ENCODE results near the gene NHLRC2. TPM values are rescaled to one million over a fixed set of nuclear protein-coding genes. Genes with fewer than 3 reads are reported as not detected.

Gene NHLRC2
- total RNA-seq, 1 donor from 2014 or later, result 47.6 TPM

DNA sequence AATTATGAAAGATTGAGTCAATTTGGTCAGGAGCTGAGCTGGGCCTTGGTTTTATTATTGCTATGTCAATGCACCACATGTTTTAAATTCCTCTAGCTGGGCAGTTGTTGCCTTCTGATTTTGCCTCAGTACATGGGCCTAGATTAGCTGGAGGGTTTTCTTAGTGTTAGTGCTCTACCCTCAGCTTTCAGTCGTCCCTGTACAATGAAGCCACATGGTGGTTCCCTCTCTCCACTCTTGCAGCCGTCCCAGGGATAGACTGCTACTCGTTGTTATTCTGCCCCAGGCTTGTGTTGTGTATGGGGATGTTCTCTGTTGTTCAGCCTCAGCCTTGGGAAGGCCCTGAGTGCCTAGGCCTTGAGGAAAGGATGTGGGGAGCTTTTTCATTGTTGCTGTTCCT, 37.0 kb downstream of the NHLRC2 start:
- H3K4me3 ChIP-seq, result no peak overlapping the region
- peak overlapping the region; percentile 39 for H3K27ac Mint-ChIP-seq
- no peak for DNase-seq (ENCODE audit: low spot score)

GRCh38 chr10:113893570-113893969, 39.1 kb downstream of the NHLRC2 start:
- no peak overlapping the region for H3K27ac Mint-ChIP-seq
- no peaks in the 10 kb centered on the region for H3K9me3 ChIP-seq (ENCODE audit: low read depth)
- no peaks in the 10 kb centered on the region for H3K4me1 ChIP-seq
- no peak overlapping the region for H3K4me3 Mint-ChIP-seq
- H3K27ac ChIP-seq, result no peak overlapping the region
- H2AFZ ChIP-seq (replicated peaks), result no peak overlapping the region
- H3F3A ChIP-seq (ENCODE audit: low read depth), result no peaks in the 10 kb centered on the region
- H3K27me3 ChIP-seq, result no peaks in the 10 kb centered on the region
- H3K4me2 ChIP-seq, result no peak overlapping the region
- TF ChIP-seq, protein P1, sequence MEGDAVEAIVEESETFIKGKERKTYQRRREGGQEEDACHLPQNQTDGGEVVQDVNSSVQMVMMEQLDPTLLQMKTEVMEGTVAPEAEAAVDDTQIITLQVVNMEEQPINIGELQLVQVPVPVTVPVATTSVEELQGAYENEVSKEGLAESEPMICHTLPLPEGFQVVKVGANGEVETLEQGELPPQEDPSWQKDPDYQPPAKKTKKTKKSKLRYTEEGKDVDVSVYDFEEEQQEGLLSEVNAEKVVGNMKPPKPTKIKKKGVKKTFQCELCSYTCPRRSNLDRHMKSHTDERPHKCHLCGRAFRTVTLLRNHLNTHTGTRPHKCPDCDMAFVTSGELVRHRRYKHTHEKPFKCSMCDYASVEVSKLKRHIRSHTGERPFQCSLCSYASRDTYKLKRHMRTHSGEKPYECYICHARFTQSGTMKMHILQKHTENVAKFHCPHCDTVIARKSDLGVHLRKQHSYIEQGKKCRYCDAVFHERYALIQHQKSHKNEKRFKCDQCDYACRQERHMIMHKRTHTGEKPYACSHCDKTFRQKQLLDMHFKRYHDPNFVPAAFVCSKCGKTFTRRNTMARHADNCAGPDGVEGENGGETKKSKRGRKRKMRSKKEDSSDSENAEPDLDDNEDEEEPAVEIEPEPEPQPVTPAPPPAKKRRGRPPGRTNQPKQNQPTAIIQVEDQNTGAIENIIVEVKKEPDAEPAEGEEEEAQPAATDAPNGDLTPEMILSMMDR (IDR thresholded peaks at IDR 0.05), result no peak
- TF ChIP-seq EZH2 (IDR thresholded peaks at IDR 0.05), result no peak
- peaks cover 11% of the 10 kb centered on the region for H3K36me3 ChIP-seq
- H3K4me3 ChIP-seq, result no peak overlapping the region
- no peaks in the 10 kb centered on the region for H3K4me1 Mint-ChIP-seq
- peaks cover 33% of the 10 kb centered on the region for H3K36me3 Mint-ChIP-seq
- no peaks in the 10 kb centered on the region for H3K27me3 Mint-ChIP-seq (ENCODE audit: insufficient read depth, low read depth)
- peaks cover 5% of the 10 kb centered on the region for H4K20me1 ChIP-seq (ENCODE audit: low read depth)
- no peaks in the 10 kb centered on the region for H3K9me3 Mint-ChIP-seq
- H3K9ac ChIP-seq, result no peak overlapping the region
- DNase-seq (ENCODE audit: low spot score), result no peak
- H3K79me2 ChIP-seq (ENCODE audit: low read depth), result no peaks in the 10 kb centered on the region

More for the DNA sequence above, 37.0 kb downstream of the NHLRC2 start:
- Histone ChIP-seq H3K27me3 (no peaks in the 10 kb centered on the region), H3F3A (ENCODE audit: low read depth) (no peaks in the 10 kb centered on the region), H3K36me3 (peaks cover 11% of the 10 kb centered on the region), H3K4me2 (no peak overlapping the region), H3K79me2 (ENCODE audit: low read depth) (no peaks in the 10 kb centered on the region), H3K9me3 (ENCODE audit: low read depth) (no peaks in the 10 kb centered on the region), H3K9ac (no peak overlapping the region), H4K20me1 (ENCODE audit: low read depth) (peaks cover 5% of the 10 kb centered on the region), H3K27ac (no peak overlapping the region), H2AFZ (replicated peaks) (no peak overlapping the region), H3K4me1 (no peaks in the 10 kb centered on the region)
- Mint-ChIP-seq H3K36me3 (peaks cover 48% of the 10 kb centered on the region), H3K4me1 (no peaks in the 10 kb centered on the region), H3K27me3 (ENCODE audit: insufficient read depth, low read depth) (no peaks in the 10 kb centered on the region), H3K4me3 (no peak overlapping the region), H3K9me3 (no peaks in the 10 kb centered on the region)
- TF ChIP-seq, protein P1 (IDR thresholded peaks at IDR 0.05), result no peak
- TF ChIP-seq EZH2 (IDR thresholded peaks at IDR 0.05) (no peak), EZH2phosphoT487 (IDR thresholded peaks at IDR 0.05) (no peak)

DNA sequence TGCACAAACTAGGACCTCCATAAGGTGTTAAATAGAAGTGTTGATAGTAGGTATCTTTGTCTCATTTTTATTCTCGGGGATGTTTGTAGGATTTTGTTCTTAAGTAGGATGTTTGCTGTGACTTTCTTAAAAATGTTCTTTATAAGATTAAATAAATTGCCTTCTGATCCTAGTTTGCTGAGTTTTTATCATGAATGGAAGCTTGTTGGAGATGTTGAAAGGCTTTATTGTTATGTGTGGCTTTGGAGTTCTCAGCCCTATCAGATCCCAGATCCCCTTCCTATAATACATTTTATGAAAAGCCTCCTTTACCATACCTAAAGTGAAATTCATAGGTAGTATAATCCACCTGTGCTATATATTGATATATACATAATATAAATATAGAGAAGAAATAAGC, 40.1 kb downstream of the NHLRC2 start:
- H3K79me2 ChIP-seq (ENCODE audit: low read depth), result no peaks in the 10 kb centered on the region
- H3K9me3 ChIP-seq (ENCODE audit: low read depth), result no peaks in the 10 kb centered on the region
- peaks cover 5% of the 10 kb centered on the region for H4K20me1 ChIP-seq (ENCODE audit: low read depth)
- peaks cover 32% of the 10 kb centered on the region for H3K36me3 Mint-ChIP-seq
- H3K4me1 ChIP-seq, result no peaks in the 10 kb centered on the region
- no peaks in the 10 kb centered on the region for H3K4me1 Mint-ChIP-seq
- H3K27me3 Mint-ChIP-seq (ENCODE audit: insufficient read depth, low read depth), result no peaks in the 10 kb centered on the region
- H3K36me3 ChIP-seq, result peaks cover 10% of the 10 kb centered on the region
- no peak overlapping the region for H3K9ac ChIP-seq
- H3F3A ChIP-seq (ENCODE audit: low read depth), result no peaks in the 10 kb centered on the region
- no peak overlapping the region for H3K4me2 ChIP-seq
- H2AFZ ChIP-seq (replicated peaks), result no peak overlapping the region
- DNase-seq (ENCODE audit: low spot score), result no peak
- TF ChIP-seq EZH2phosphoT487 (IDR thresholded peaks at IDR 0.05) (no peak), EZH2 (IDR thresholded peaks at IDR 0.05) (no peak)
- TF ChIP-seq, protein P1 (IDR thresholded peaks at IDR 0.05), result no peak
- H3K27me3 ChIP-seq, result no peaks in the 10 kb centered on the region
- H3K4me3 Mint-ChIP-seq, result no peak overlapping the region
- H3K4me3 ChIP-seq, result no peak overlapping the region
- no peak overlapping the region for H3K27ac ChIP-seq
- no peak overlapping the region for H3K27ac Mint-ChIP-seq
- H3K9me3 Mint-ChIP-seq, result no peaks in the 10 kb centered on the region

Measured in neural progenitor cell (in vitro differentiated cells).